GM12875 (cell line): Measurements from ENCODE around the gene L3MBTL2.

Experiments
- H3K4me3 ChIP-seq: one replicate; pipeline ENCODE4 v1.5.1; 2011; ENCODE audit warnings: low read depth, low read length, control low read depth
- TF ChIP-seq, protein P1 (sequence below): IDR thresholded peaks from 2 replicates; pipeline ENCODE4 v1.5.1; 2011; ENCODE audit warnings: low read depth, mild to moderate bottlenecking, control low read depth, inconsistent platforms, low read length, moderate library complexity, borderline replicate concordance; ENCODE audit not compliant: insufficient read depth

Gene L3MBTL2

GRCh38 chr22:41226723-41227655 is 21.9 kb downstream of the L3MBTL2 start:
- no peak overlapping the region for H3K4me3 ChIP-seq
- TF ChIP-seq, protein P1, sequence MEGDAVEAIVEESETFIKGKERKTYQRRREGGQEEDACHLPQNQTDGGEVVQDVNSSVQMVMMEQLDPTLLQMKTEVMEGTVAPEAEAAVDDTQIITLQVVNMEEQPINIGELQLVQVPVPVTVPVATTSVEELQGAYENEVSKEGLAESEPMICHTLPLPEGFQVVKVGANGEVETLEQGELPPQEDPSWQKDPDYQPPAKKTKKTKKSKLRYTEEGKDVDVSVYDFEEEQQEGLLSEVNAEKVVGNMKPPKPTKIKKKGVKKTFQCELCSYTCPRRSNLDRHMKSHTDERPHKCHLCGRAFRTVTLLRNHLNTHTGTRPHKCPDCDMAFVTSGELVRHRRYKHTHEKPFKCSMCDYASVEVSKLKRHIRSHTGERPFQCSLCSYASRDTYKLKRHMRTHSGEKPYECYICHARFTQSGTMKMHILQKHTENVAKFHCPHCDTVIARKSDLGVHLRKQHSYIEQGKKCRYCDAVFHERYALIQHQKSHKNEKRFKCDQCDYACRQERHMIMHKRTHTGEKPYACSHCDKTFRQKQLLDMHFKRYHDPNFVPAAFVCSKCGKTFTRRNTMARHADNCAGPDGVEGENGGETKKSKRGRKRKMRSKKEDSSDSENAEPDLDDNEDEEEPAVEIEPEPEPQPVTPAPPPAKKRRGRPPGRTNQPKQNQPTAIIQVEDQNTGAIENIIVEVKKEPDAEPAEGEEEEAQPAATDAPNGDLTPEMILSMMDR, result no peak

DNA sequence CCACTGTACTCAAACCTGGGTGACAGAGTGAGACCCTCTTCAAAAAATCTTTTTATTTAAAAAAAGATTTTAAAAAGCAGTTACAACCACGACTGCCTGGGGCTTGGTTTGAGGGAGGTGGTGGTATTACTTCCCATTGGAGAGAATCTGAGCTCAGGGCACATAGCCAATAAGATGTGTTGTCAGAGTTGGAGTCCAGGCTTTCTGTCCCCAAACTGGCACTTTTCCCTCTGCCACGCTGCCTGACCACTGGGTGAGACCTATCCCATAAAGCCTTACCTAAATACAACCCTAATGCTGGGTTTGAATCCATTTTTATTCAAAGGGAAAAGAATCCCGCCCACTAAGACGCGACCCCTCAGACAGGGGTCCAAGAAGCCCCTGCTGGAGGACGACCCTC is 24.1 kb downstream of the L3MBTL2 start:
- H3K4me3 ChIP-seq, result no peak overlapping the region
- TF ChIP-seq, protein P1, result no peak

DNA sequence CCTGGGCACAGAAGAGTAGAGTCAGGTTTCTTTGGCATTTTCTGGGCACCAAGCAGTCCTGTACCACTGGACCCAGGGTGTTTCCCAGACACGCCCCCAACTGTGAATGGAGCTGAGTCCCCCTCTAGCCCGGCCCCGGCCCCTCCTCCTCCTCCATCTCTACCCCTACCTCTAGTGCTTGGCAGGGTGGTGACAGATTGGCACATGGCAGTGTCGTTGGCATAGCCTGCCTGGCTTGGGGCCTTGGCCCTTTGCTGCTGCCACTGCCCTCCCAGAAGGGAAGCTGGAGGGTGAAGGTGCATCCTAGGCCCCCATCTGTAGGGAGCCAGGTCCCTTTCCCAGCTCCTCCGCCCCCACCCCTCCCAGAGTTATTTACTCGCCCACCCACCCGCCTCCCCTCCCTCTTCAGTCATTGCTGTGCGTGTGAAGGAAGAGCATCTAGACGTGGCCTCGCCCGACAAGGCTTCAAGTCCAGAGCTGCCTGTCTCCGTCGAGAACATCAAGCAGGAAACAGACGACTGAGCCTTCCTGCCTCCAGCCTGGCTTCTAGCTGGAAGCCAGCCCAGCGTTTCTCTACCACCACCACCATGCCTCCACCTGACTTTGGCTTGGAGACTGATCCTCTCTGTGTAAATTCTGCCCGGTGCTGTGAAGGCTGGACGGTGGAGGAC is 24.8 kb downstream of the L3MBTL2 start:
- TF ChIP-seq, protein P1, result no peak
- no peak overlapping the region for H3K4me3 ChIP-seq

- TF ChIP-seq, protein P1, result no peak
- H3K4me3 ChIP-seq, result no peak overlapping the region
These were observed 25.3 kb downstream of the L3MBTL2 start for GRCh38 chr22:41230401-41230785.

DNA sequence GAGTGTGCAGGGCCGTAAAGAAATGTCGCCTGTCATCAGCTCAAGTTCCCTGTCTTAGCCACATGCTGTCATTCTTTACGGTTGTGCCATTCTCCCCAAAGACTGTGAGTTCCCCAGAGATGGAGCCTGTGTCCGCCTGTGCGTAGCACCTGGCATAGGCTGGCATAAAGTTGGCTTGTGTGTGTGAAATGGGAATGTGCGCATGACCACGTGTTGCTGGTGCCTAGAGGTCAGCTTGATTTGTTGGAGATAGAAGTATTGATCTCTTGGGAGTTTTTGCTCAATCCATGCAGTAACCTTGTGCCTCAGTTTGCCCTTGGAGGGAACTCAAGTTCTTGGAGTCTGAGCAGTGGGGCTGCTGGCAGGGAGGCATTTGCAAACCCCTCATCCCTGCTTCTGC is 26.3 kb downstream of the L3MBTL2 start:
- TF ChIP-seq, protein P1, result no peak
- H3K4me3 ChIP-seq, result no peak overlapping the region

GRCh38 chr22:41234815-41235695 is 29.9 kb downstream of the L3MBTL2 start:
- TF ChIP-seq, protein P1, result no peak
- H3K4me3 ChIP-seq, result no peak overlapping the region
